DOHH2 (cell line): Measurements from ENCODE around the gene PPM1H.

Experiments used
- H3F3A ChIP-seq: fragments of 200-600 bp; sonication (generic), shearing (Covaris generic); 2 replicates; pipeline ENCODE4 v1.6.0; 2016; ENCODE audit warnings: antibody characterized with exemption, mild to moderate bottlenecking; ENCODE audit not compliant: control insufficient read depth, insufficient read depth
- H3K27ac ChIP-seq: fragments of 200-600 bp; sonication (generic); 2 replicates; pipeline ENCODE4 v1.5.1; 2014; ENCODE audit warnings: low read depth, mild to moderate bottlenecking, low read length, moderate library complexity
- H3K27me3 ChIP-seq: fragments of 200-600 bp; sonication (generic); 2 replicates; pipeline ENCODE4 v1.6.1; 2014; ENCODE audit warnings: mild to moderate bottlenecking, low read length, mixed read lengths; ENCODE audit not compliant: control insufficient read depth
- H3K36me3 ChIP-seq: fragments of 200-600 bp; sonication (generic); 2 replicates; pipeline ENCODE4 v1.6.1; 2014; ENCODE audit warnings: mild to moderate bottlenecking, low read length, moderate library complexity, mixed read lengths; ENCODE audit not compliant: control insufficient read depth
- H3K4me1 ChIP-seq: fragments of 200-600 bp; sonication (generic); 2 replicates; pipeline ENCODE4 v1.6.1; 2014; ENCODE audit warnings: mild to moderate bottlenecking, low read length, mixed read lengths; ENCODE audit not compliant: control insufficient read depth
- H3K4me2 ChIP-seq: fragments of 200-600 bp; sonication (generic); 2 replicates; pipeline ENCODE4 v1.6.0; 2014; ENCODE audit warnings: mild to moderate bottlenecking, low read length, moderate library complexity
- H3K4me3 ChIP-seq: fragments of 200-600 bp; sonication (generic); 2 replicates; pipeline ENCODE4 v1.5.1; 2014; ENCODE audit warnings: mild to moderate bottlenecking, low read length, mixed read lengths
- H3K79me2 ChIP-seq: fragments of 200-600 bp; sonication (generic); 2 replicates; pipeline ENCODE4 v1.6.1; 2014; ENCODE audit warnings: mild to moderate bottlenecking, low read length, mixed read lengths; ENCODE audit not compliant: control insufficient read depth
- H3K9me2 ChIP-seq: fragments of 200-600 bp; sonication (generic); replicated peaks from 2 replicates; pipeline ENCODE4 v1.6.1; 2014; ENCODE audit warnings: mild to moderate bottlenecking, low read length, mixed read lengths; ENCODE audit not compliant: control insufficient read depth
- H3K9me3 ChIP-seq: fragments of 200-600 bp; sonication (generic); 2 replicates; pipeline ENCODE4 v1.6.1; 2014; ENCODE audit warnings: antibody characterized with exemption, low read length, mixed read lengths; ENCODE audit not compliant: control insufficient read depth, insufficient read depth
- H4K20me1 ChIP-seq: fragments of 200-600 bp; sonication (generic); 2 replicates; pipeline ENCODE4 v1.6.0; 2014; ENCODE audit warnings: low read depth, mild to moderate bottlenecking, antibody characterized with exemption, low read length, moderate library complexity; ENCODE audit not compliant: control insufficient read depth, insufficient read depth
- CTCF ChIP-seq: fragments of 200-600 bp; sonication (generic); IDR thresholded peaks from one replicate; pipeline ENCODE4 v1.5.1; 2014; ENCODE audit warnings: antibody characterized with exemption, mild to moderate bottlenecking, low read depth, low read length; ENCODE audit not compliant: poor library complexity, severe bottlenecking
- EZH2phosphoT487 ChIP-seq: fragments of 200-600 bp; sonication (generic); IDR thresholded peaks from 2 replicates; pipeline ENCODE4 v1.6.1; 2017; ENCODE audit warnings: borderline replicate concordance, mild to moderate bottlenecking, antibody characterized with exemption, low read length, moderate library complexity, mixed read lengths

PPM1H gene

GRCh38 chr12:62898526-62898925 lies 36.4 kb downstream of the PPM1H start:
- no peak overlapping the region for H3K4me2 ChIP-seq
- no peaks in the 10 kb centered on the region for H3K4me1 ChIP-seq
- no peak overlapping the region for H3K27ac ChIP-seq
- H3F3A ChIP-seq: no peaks in the 10 kb centered on the region
- no peaks in the 10 kb centered on the region for H3K9me3 ChIP-seq
- no peaks in the 10 kb centered on the region for H3K27me3 ChIP-seq
- no peaks in the 10 kb centered on the region for H3K36me3 ChIP-seq
- H3K9me2 ChIP-seq: no peaks in the 10 kb centered on the region
- TF ChIP-seq CTCF (no peak), EZH2phosphoT487 (no peak)
- H3K79me2 ChIP-seq: no peaks in the 10 kb centered on the region
- no peaks in the 10 kb centered on the region for H4K20me1 ChIP-seq
- H3K4me3 ChIP-seq: no peak overlapping the region

GRCh38 chr12:62895351-62895877 lies 39.5 kb downstream of the PPM1H start:
- Histone ChIP-seq H3K4me3 (no peak overlapping the region), H3K4me1 (no peaks in the 10 kb centered on the region), H3K79me2 (no peaks in the 10 kb centered on the region), H3K27ac (no peak overlapping the region), H3K27me3 (no peaks in the 10 kb centered on the region), H3F3A (no peaks in the 10 kb centered on the region), H3K36me3 (no peaks in the 10 kb centered on the region), H3K9me2 (no peaks in the 10 kb centered on the region), H3K4me2 (no peak overlapping the region), H4K20me1 (no peaks in the 10 kb centered on the region), H3K9me3 (no peaks in the 10 kb centered on the region)
- TF ChIP-seq EZH2phosphoT487 (no peak), CTCF (no peak)

GRCh38 chr12:62893276-62893675 lies 41.7 kb downstream of the PPM1H start:
- no peak overlapping the region for H3K27ac ChIP-seq
- no peak overlapping the region for H3K4me3 ChIP-seq
- H3K9me3 ChIP-seq: no peaks in the 10 kb centered on the region
- no peaks in the 10 kb centered on the region for H3K79me2 ChIP-seq
- no peak for TF ChIP-seq EZH2phosphoT487
- no peak for TF ChIP-seq CTCF
- H3K36me3 ChIP-seq: no peaks in the 10 kb centered on the region
- H3K4me2 ChIP-seq: no peak overlapping the region
- H3F3A ChIP-seq: no peaks in the 10 kb centered on the region
- no peaks in the 10 kb centered on the region for H3K4me1 ChIP-seq
- H4K20me1 ChIP-seq: no peaks in the 10 kb centered on the region
- no peaks in the 10 kb centered on the region for H3K9me2 ChIP-seq
- H3K27me3 ChIP-seq: no peaks in the 10 kb centered on the region
